OCI-LY7 (cell line): ENCODE results near the gene TRMO. TPM values are rescaled to one million over a fixed set of nuclear protein-coding genes. Genes with fewer than 3 reads are reported as not detected.
A peak's percentile ranks its signal among the peaks of the same experiment; 100 is the strongest.

Source experiments
- BruUV-seq: library from RNA; stranded (reverse); fragments of 400-500 nt; replicated peaks from 2 replicates; lab custom pipeline; 2021; lab: Mats Ljungman, UMichigan
- CTCF ChIA-PET: fragments of 300-600 bp; sonication (Branson Sonifier 250); formaldehyde crosslinking; loops from one replicate; lab custom pipeline; 2022; ENCODE audit warnings: antibody characterized with exemption; ENCODE audit not compliant: unreplicated experiment; lab: Charles Lee
- POLR2A ChIA-PET: fragments of 300-600 bp; sonication (Branson Sonifier 250); formaldehyde crosslinking; loops from one replicate; lab custom pipeline; 2022; ENCODE audit warnings: antibody characterized with exemption; lab: Charles Lee
- DNase-seq: peaks from one replicate; pipeline ENCODE4 v3.0.0-alpha.2; 2015; ENCODE audit warnings: low spot score
- H2AFZ ChIP-seq: fragments of 200-600 bp; sonication (generic), shearing (Covaris generic); 2 replicates; pipeline ENCODE4 v1.6.1; 2014; ENCODE audit warnings: mild to moderate bottlenecking, antibody characterized with exemption, low read length, moderate library complexity
- H3K27ac ChIP-seq: fragments of 200-600 bp; sonication (generic); 2 replicates; pipeline ENCODE4 v1.5.1; 2014; ENCODE audit warnings: mixed run types, low read depth, mild to moderate bottlenecking, moderate library complexity, low read length, inconsistent platforms; ENCODE audit not compliant: poor library complexity, severe bottlenecking
- H3K36me3 ChIP-seq: fragments of 200-600 bp; sonication (generic); 2 replicates; pipeline ENCODE4 v1.6.1; 2014; ENCODE audit warnings: mild to moderate bottlenecking, antibody characterized with exemption, low read length, moderate library complexity, mixed read lengths; ENCODE audit not compliant: insufficient read depth
- H3K4me1 ChIP-seq: fragments of 200-600 bp; sonication (generic); 2 replicates; pipeline ENCODE4 v1.5.1; 2014; ENCODE audit warnings: mild to moderate bottlenecking, low read length; ENCODE audit not compliant: insufficient read depth, poor library complexity, severe bottlenecking
- H3K4me2 ChIP-seq: fragments of 200-600 bp; sonication (generic); 2 replicates; pipeline ENCODE4 v1.6.1; 2014; ENCODE audit warnings: mild to moderate bottlenecking, low read length
- H3K4me3 ChIP-seq: fragments of 200-600 bp; sonication (generic); 2 replicates; pipeline ENCODE4 v1.5.1; 2014; ENCODE audit warnings: mild to moderate bottlenecking, low read depth, low read length; ENCODE audit not compliant: poor library complexity, severe bottlenecking
- H3K79me2 ChIP-seq: fragments of 200-600 bp; sonication (generic); 2 replicates; pipeline ENCODE4 v1.6.1; 2016; ENCODE audit warnings: low read depth, mild to moderate bottlenecking, low read length, moderate library complexity, mixed read lengths; ENCODE audit not compliant: insufficient read depth
- H3K9me2 ChIP-seq: fragments of 200-600 bp; sonication (generic); 2 replicates; pipeline ENCODE4 v1.6.1; 2016; ENCODE audit warnings: mild to moderate bottlenecking, low read length, mixed read lengths; ENCODE audit not compliant: insufficient read depth
- H3K9me3 ChIP-seq: fragments of 200-600 bp; sonication (generic); 2 replicates; pipeline ENCODE4 v1.6.1; 2014; ENCODE audit warnings: mild to moderate bottlenecking, mixed run types, low read length, mixed read lengths
- H4K20me1 ChIP-seq: fragments of 200-600 bp; sonication (generic); 2 replicates; pipeline ENCODE4 v1.6.1; 2014; ENCODE audit warnings: mild to moderate bottlenecking, antibody characterized with exemption, low read length, moderate library complexity, mixed read lengths; ENCODE audit not compliant: insufficient read depth
- EZH2phosphoT487 ChIP-seq: fragments of 200-600 bp; sonication (generic); IDR thresholded peaks from 2 replicates; pipeline ENCODE4 v1.6.1; 2018; ENCODE audit warnings: low read depth, borderline replicate concordance, mild to moderate bottlenecking, mixed run types, antibody characterized with exemption, low read length, moderate library complexity, mixed read lengths
- intact Hi-C: fragments of 100-400 bp; cut with micrococcal nuclease; formaldehyde crosslinking; loops from one replicate; pipeline ENCODE4 v1.10.0; 2022; ENCODE audit not compliant: unreplicated experiment
- total RNA-seq, 2 experiments: library from RNA; depleted of rRNA in 1 of 2; stranded (reverse); fragments of >200 nt in 1 of 2; shearing (Covaris generic) in 1 of 2; gene quantifications; 2 replicates each; pipeline ENCODE4 v1.2.3, GENCODE V29; 2014 to 2022
- TF ChIP-seq, protein P1 (sequence below): fragments of 200-600 bp; sonication (generic); conservative IDR thresholded peaks from 2 replicates; pipeline ENCODE4 v1.5.1; 2014; ENCODE audit warnings: mild to moderate bottlenecking, antibody characterized with exemption, low read length, moderate library complexity, mixed read lengths

The TRMO gene
- total RNA-seq, 2 experiments from 2014 or later: 10.9 to 17.6 TPM

DNA sequence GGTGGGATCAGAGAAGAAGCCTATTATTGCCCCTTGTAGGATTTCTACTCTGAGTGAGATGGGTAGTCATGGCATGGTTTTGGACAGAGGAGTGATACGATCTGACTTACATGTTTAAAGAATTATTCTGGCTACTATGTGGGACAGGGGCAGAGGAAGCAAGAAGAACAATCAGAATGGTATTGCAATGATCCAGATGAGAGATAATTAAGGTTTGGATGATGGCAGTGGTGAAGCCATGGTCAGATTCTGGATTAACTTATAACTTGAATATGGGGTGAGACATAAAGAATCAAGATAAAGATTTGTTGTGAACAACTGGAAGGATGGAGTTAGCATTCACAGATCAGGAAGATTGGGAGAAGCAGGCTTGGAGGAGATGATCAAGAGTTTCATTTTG, 19.0 kb upstream of the TRMO start:
- Histone ChIP-seq H2AFZ (no peak overlapping the region), H3K4me3 (no peak overlapping the region), H3K4me2 (no peak overlapping the region), H4K20me1 (no peaks in the 10 kb centered on the region), H3K36me3 (no peaks in the 10 kb centered on the region), H3K9me2 (no peaks in the 10 kb centered on the region), H3K9me3 (no peaks in the 10 kb centered on the region), H3K4me1 (peaks cover 68% of the 10 kb centered on the region), H3K27ac (no peak overlapping the region), H3K79me2 (peaks cover 14% of the 10 kb centered on the region; the same call in 1 of the 2 replicates)
- ChIA-PET CTCF (no interaction called here), POLR2A (interaction anchor here (0.6 to 1.2 kb wide), 3 partner anchors 11 to 192 kb away, joined by 3 to 4 read pairs (median 4); no protein-coding TSS in a partner anchor)
- TF ChIP-seq, protein P1, sequence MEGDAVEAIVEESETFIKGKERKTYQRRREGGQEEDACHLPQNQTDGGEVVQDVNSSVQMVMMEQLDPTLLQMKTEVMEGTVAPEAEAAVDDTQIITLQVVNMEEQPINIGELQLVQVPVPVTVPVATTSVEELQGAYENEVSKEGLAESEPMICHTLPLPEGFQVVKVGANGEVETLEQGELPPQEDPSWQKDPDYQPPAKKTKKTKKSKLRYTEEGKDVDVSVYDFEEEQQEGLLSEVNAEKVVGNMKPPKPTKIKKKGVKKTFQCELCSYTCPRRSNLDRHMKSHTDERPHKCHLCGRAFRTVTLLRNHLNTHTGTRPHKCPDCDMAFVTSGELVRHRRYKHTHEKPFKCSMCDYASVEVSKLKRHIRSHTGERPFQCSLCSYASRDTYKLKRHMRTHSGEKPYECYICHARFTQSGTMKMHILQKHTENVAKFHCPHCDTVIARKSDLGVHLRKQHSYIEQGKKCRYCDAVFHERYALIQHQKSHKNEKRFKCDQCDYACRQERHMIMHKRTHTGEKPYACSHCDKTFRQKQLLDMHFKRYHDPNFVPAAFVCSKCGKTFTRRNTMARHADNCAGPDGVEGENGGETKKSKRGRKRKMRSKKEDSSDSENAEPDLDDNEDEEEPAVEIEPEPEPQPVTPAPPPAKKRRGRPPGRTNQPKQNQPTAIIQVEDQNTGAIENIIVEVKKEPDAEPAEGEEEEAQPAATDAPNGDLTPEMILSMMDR: no peak
- no peak for TF ChIP-seq EZH2phosphoT487
- intact Hi-C loops: no loop called here
- DNase-seq: no peak
- BruUV-seq: no TSS peak

DNA sequence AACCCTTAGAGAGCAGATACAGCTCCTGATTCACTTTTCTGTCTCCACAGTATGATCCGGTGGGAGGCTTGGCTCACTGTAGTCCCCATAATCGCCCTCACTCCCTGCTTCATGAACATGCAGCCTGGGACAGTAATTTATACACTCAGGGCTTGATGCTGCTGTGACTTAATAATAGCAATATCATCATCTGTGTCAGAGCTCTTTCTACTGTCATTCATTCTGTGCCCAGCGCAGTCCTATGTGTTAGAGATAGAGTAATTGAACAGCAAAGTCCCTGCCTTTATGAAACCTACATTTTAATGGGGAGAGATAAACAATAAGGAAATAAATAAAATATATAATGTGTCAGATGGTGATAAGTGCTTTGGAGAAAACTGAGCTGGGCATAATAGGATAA, 18.4 kb upstream of the TRMO start:
- ChIA-PET CTCF (no interaction called here), POLR2A (interaction anchor here (0.6 to 1.5 kb wide), 2 partner anchors 10 to 49 kb away, joined by 3 to 6 read pairs; no protein-coding TSS in a partner anchor)
- Histone ChIP-seq H3K9me3 (no peaks in the 10 kb centered on the region), H3K9me2 (no peaks in the 10 kb centered on the region), H2AFZ (peak overlapping the region; percentile 8; the same call in 1 of the 2 replicates), H3K4me3 (no peak overlapping the region), H3K36me3 (no peaks in the 10 kb centered on the region), H3K4me2 (no peak overlapping the region), H3K79me2 (peaks cover 18% of the 10 kb centered on the region; the same call in 1 of the 2 replicates), H3K4me1 (peaks cover 74% of the 10 kb centered on the region), H4K20me1 (no peaks in the 10 kb centered on the region), H3K27ac (no peak overlapping the region)
- BruUV-seq: no TSS peak
- no peak for DNase-seq
- intact Hi-C loops: no loop called here
- TF ChIP-seq EZH2phosphoT487: no peak
- TF ChIP-seq, protein P1: no peak

DNA sequence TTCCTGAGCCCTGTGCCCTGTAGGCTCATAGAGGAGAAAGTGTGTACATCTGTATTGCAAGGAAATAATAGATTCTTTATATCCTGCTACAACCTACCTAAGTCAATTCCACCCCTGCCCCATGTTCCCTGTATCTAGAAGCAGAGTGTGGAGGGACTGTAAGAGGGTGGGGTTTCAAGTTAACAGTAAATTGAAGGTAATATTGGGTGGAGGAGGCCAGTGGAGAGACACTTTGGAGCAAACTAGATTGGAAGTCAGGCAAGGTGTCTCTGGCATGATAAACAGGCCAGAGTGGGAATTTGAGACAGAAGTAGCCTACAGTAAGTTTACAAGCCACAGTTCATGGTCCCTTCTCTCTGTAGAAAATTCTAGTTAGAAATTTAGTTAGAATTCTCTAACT, 17.9 kb upstream of the TRMO start:
- ChIA-PET CTCF (no interaction called here), POLR2A (interaction anchor here (0.6 to 1.5 kb wide), 4 partner anchors 10 to 864 kb away, joined by 3 to 6 read pairs (median 4); no protein-coding TSS in a partner anchor)
- Histone ChIP-seq H3K4me3 (no peak overlapping the region), H3K27ac (no peak overlapping the region), H3K9me3 (no peaks in the 10 kb centered on the region), H3K4me1 (peaks cover 79% of the 10 kb centered on the region), H3K79me2 (peaks cover 18% of the 10 kb centered on the region; the same call in 1 of the 2 replicates), H2AFZ (peak overlapping the region; percentile 8; the same call in 1 of the 2 replicates), H4K20me1 (no peaks in the 10 kb centered on the region), H3K36me3 (no peaks in the 10 kb centered on the region), H3K4me2 (no peak overlapping the region), H3K9me2 (no peaks in the 10 kb centered on the region)
- DNase-seq: no peak
- no peak for TF ChIP-seq EZH2phosphoT487
- TF ChIP-seq, protein P1: no peak
- intact Hi-C loops: no loop called here
- BruUV-seq: no TSS peak
